GM18517 (cell line): ENCODE data around the gene MEGF11.

Source experiments
- ATAC-seq: cut with Tn5 transposase; IDR thresholded peaks from one replicate; pipeline ENCODE4 v1.9.1; 2021; ENCODE audit warnings: mild to moderate bottlenecking, moderate library complexity; ENCODE audit not compliant: unreplicated experiment

The MEGF11 gene

GRCh38 chr15:65954289-65954741 lies 299.2 kb downstream of the MEGF11 start:
- ATAC-seq, result no peak

GRCh38 chr15:65953622-65954021 lies 299.9 kb downstream of the MEGF11 start:
- no peak for ATAC-seq

GRCh38 chr15:65952391-65953053 lies 301.0 kb downstream of the MEGF11 start:
- ATAC-seq, result no peak

- no peak for ATAC-seq
Observed at GRCh38 chr15:65951007-65951406, 302.5 kb downstream of the MEGF11 start.

- ATAC-seq, result no peak
Observed at GRCh38 chr15:65949491-65949890, 304.1 kb downstream of the MEGF11 start.

- no peak for ATAC-seq
Observed at GRCh38 chr15:65949011-65949410, 304.5 kb downstream of the MEGF11 start.

GRCh38 chr15:65948383-65948782 lies 305.2 kb downstream of the MEGF11 start:
- no peak for ATAC-seq

- ATAC-seq, result no peak
Observed at GRCh38 chr15:65947041-65947440, 306.5 kb downstream of the MEGF11 start.

- no peak for ATAC-seq
Observed at GRCh38 chr15:65945616-65946015, 307.9 kb downstream of the MEGF11 start.

- no peak for ATAC-seq
Observed at GRCh38 chr15:65944404-65944803, 309.1 kb downstream of the MEGF11 start.

GRCh38 chr15:65942436-65942835 lies 311.1 kb downstream of the MEGF11 start:
- no peak for ATAC-seq

GRCh38 chr15:65940618-65940909 lies 313.0 kb downstream of the MEGF11 start:
- no peak for ATAC-seq

- ATAC-seq, result no peak
Observed at GRCh38 chr15:65939901-65940617, 313.5 kb downstream of the MEGF11 start.

- no peak for ATAC-seq
Observed at GRCh38 chr15:65938604-65939003, 314.9 kb downstream of the MEGF11 start.

GRCh38 chr15:65937476-65937875 lies 316.1 kb downstream of the MEGF11 start:
- ATAC-seq, result no peak

- ATAC-seq, result no peak
Observed at GRCh38 chr15:65937054-65937453, 316.5 kb downstream of the MEGF11 start.

- no peak for ATAC-seq
Observed at GRCh38 chr15:65936282-65936681, 317.3 kb downstream of the MEGF11 start.

GRCh38 chr15:65935391-65935790 lies 318.2 kb downstream of the MEGF11 start:
- ATAC-seq, result no peak

GRCh38 chr15:65931221-65931620 lies 322.3 kb downstream of the MEGF11 start:
- no peak for ATAC-seq

GRCh38 chr15:65930134-65930533 lies 323.4 kb downstream of the MEGF11 start:
- no peak for ATAC-seq

GRCh38 chr15:65929573-65929972 lies 324.0 kb downstream of the MEGF11 start:
- no peak for ATAC-seq

- ATAC-seq, result no peak
Observed at GRCh38 chr15:65927545-65927944, 326.0 kb downstream of the MEGF11 start.

GRCh38 chr15:65926899-65927298 lies 326.7 kb downstream of the MEGF11 start:
- ATAC-seq, result peak; percentile 57
